ENCODE results near the gene AIP. TPM values are rescaled to one million over a fixed set of nuclear protein-coding genes. Genes with fewer than 3 reads are reported as not detected.

Gene AIP
- total and polyA plus RNA-seq, 9 of the 15 experiments (the other 6 are each of a cell fraction or from before 2014, with no cell fraction given), result 5.2 to 92.5 (median 52.7) TPM

- TF ChIP-seq TFE3 (CRISPR knock-in tag; IDR thresholded peaks at IDR 0.05) (no peak), BRF1 (IDR thresholded peaks at IDR 0.05; ENCODE audit: borderline replicate concordance, extremely low read depth, insufficient read length) (no peak), MNT (conservative IDR thresholded peaks at IDR 0.05) (no peak), CLOCK (CRISPR knock-in tag; IDR thresholded peaks at IDR 0.05; ENCODE audit: borderline replicate concordance) (no peak), ZNF518B (CRISPR knock-in tag; IDR thresholded peaks at IDR 0.05) (no peak), ZBTB33 (CRISPR knock-in tag; IDR thresholded peaks at IDR 0.05) (no peak)
These were observed 41.6 kb downstream of the AIP start (continued) for GRCh38 chr11:67524480-67524808.

Measured in K562 (cell line).